D721Med (cell line): ENCODE measurements around the gene GPR12.

ENCODE experiments used
- DNase-seq: peaks from one replicate; pipeline ENCODE4 v3.0.0; 2011; ENCODE audit warnings: low spot score; ENCODE audit not compliant: insufficient read length
- FAIRE-seq: peaks from 2 replicates; lab custom pipeline; 2011; peaks lifted over from hg19 to GRCh38; lab: Jason Lieb, UNC
- CTCF ChIP-seq: IDR thresholded peaks from 2 replicates; pipeline ENCODE4 v1.5.1; 2012; ENCODE audit warnings: mild to moderate bottlenecking, control low read depth; ENCODE audit not compliant: insufficient read depth; ENCODE audit errors: missing control alignments

GPR12 gene

GRCh38 chr13:26711211-26711610 lies 49.4 kb downstream of the GPR12 start:
- DNase-seq (no peak), FAIRE-seq (no peak)
- no peak for TF ChIP-seq CTCF

- FAIRE-seq, result no peak
- DNase-seq, result no peak
- no peak for TF ChIP-seq CTCF
Measured at GRCh38 chr13:26710166-26710565, 50.4 kb downstream of the GPR12 start.

GRCh38 chr13:26709461-26709860 lies 51.1 kb downstream of the GPR12 start:
- FAIRE-seq (no peak), DNase-seq (no peak)
- no peak for TF ChIP-seq CTCF

GRCh38 chr13:26708007-26708297 lies 52.6 kb downstream of the GPR12 start:
- no peak for FAIRE-seq
- no peak for TF ChIP-seq CTCF
- DNase-seq, result no peak

GRCh38 chr13:26707122-26708006 lies 53.2 kb downstream of the GPR12 start:
- FAIRE-seq (peak; percentile 73), DNase-seq (peak; percentile 60)
- TF ChIP-seq CTCF, result peak; percentile 70

GRCh38 chr13:26706381-26706780 lies 54.2 kb downstream of the GPR12 start:
- no peak for FAIRE-seq
- DNase-seq, result no peak
- TF ChIP-seq CTCF, result peak; percentile 10

- no peak for DNase-seq
- no peak for TF ChIP-seq CTCF
- no peak for FAIRE-seq
Measured at GRCh38 chr13:26705536-26705935, 55.0 kb downstream of the GPR12 start.
